ENCODE data around the gene ZSWIM6. TPM values are rescaled to one million over a fixed set of nuclear protein-coding genes. Genes with fewer than 3 reads are reported as not detected.

The ZSWIM6 gene
- total RNA-seq, 6 experiments from 2014 or later: 2.8 to 7.2 (median 4.1) TPM

DNA sequence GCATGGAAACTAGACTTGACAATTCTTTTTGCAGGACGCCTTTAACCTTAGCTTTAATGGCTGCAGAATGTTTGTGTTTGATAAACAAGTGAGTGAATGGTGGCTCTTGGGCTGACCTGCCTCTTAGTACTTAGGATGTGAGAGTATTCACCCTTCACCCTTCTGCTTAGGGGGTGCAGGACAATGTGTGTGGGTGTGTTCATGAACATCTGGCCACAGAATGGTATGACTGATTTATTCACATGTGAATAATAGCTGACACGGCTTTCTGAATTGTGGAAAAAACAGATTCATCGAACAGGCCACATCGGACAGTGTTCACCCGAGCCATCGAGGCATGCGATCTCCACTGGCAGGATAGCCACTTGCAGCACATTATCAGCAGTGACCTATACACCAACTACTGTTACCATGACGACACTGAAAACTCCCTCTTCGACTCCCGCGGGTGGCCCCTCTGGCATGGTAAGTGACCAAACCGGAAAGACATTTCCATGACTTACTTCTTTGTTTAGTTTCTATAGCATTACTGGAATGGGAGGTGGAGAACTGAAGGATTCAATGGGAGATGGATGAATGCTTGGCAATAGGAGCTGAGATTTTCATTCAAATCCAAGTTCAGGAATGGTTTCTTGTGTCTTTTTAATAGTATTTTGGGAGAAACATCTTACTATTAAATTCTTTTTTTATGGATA lies 193.6 kb downstream of the ZSWIM6 start:
- H3K4me3 ChIP-seq: no peak overlapping the region
- TF ChIP-seq POLR2A (IDR thresholded peaks at IDR 0.05): no peak
- TF ChIP-seq, protein P1, sequence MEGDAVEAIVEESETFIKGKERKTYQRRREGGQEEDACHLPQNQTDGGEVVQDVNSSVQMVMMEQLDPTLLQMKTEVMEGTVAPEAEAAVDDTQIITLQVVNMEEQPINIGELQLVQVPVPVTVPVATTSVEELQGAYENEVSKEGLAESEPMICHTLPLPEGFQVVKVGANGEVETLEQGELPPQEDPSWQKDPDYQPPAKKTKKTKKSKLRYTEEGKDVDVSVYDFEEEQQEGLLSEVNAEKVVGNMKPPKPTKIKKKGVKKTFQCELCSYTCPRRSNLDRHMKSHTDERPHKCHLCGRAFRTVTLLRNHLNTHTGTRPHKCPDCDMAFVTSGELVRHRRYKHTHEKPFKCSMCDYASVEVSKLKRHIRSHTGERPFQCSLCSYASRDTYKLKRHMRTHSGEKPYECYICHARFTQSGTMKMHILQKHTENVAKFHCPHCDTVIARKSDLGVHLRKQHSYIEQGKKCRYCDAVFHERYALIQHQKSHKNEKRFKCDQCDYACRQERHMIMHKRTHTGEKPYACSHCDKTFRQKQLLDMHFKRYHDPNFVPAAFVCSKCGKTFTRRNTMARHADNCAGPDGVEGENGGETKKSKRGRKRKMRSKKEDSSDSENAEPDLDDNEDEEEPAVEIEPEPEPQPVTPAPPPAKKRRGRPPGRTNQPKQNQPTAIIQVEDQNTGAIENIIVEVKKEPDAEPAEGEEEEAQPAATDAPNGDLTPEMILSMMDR (IDR thresholded peaks at IDR 0.05): no peak
- no peaks in the 10 kb centered on the region for H3K36me3 ChIP-seq
- DNase-seq (no peak), ATAC-seq (no peak)
- H3K9me3 ChIP-seq: no peaks in the 10 kb centered on the region
- intact Hi-C loops (cut with DNase I): no loop called here
- H3K27ac ChIP-seq: no peak overlapping the region
- 83% methylated on average over 9 of the region's 12 CpGs for WGBS (ENCODE audit: insufficient coverage, low coverage, low lambda C conversion rate, missing lambda C conversion rate)
- H3K4me1 ChIP-seq: peaks cover 0 to 23% (median 13%) of the 10 kb centered on the region in 4 donors
- H3K27me3 ChIP-seq: no peaks in the 10 kb centered on the region

DNA sequence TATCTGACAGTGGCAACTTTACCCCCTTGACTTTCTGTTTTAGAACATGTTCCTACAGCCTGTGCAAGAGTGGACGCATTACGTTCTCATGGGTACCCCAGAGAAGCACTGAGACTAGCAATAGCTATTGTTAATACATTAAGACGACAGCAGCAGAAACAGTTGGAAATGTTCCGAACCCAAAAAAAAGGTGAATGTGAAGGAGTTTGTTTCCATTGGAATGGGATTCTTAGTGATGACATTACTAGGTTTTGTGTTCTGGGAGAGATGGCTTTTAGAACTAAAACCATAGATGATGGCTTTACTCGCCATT lies 194.1 kb downstream of the ZSWIM6 start:
- no peak for TF ChIP-seq POLR2A (IDR thresholded peaks at IDR 0.05)
- TF ChIP-seq, protein P1 (IDR thresholded peaks at IDR 0.05): no peak
- peaks cover 0 to 23% (median 13%) of the 10 kb centered on the region in 4 donors for H3K4me1 ChIP-seq

DNA sequence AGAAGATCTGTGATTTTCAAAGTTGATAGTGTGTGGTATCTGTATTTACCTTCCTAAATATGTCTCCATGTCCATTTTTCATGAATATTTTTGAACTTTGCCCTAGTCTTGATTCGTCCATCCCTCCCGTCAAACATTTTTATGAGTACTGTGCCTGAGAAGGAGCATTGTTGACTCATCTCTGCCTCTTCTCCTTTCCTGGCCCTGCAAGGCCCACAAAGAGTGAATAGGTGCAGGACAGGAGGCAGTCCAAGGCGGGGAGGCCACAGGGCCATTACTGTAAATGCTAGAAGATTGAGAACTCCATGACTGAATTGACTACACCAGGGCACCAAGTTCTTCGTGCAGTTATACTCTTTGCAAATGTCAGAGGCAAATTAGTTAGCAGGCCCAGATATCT lies 200.9 kb downstream of the ZSWIM6 start:
- intact Hi-C loops (cut with DNase I): no loop called here
- H3K9me3 ChIP-seq: no peaks in the 10 kb centered on the region
- no peaks in the 10 kb centered on the region for H3K27me3 ChIP-seq
- WGBS (ENCODE audit: insufficient coverage, low coverage, low lambda C conversion rate, missing lambda C conversion rate): 92% methylated on average over 4 of the region's 4 CpGs
- H3K36me3 ChIP-seq: peaks cover 0 to 8% (median 2%) of the 10 kb centered on the region in 4 donors
- TF ChIP-seq, protein P1 (IDR thresholded peaks at IDR 0.05): no peak
- TF ChIP-seq POLR2A (IDR thresholded peaks at IDR 0.05): no peak
- H3K4me1 ChIP-seq: no peaks in the 10 kb centered on the region
- no peak for DNase-seq
- H3K4me3 ChIP-seq: no peak overlapping the region
- no peak overlapping the region for H3K27ac ChIP-seq
- no peak for ATAC-seq

More for the DNA sequence above, 194.1 kb downstream of the ZSWIM6 start:
- intact Hi-C loops (cut with DNase I): no loop called here
- WGBS (ENCODE audit: insufficient coverage, low coverage, low lambda C conversion rate, missing lambda C conversion rate): 98% methylated on average over 5 of the region's 5 CpGs
- Histone ChIP-seq H3K27ac (no peak overlapping the region), H3K27me3 (no peaks in the 10 kb centered on the region), H3K4me3 (no peak overlapping the region), H3K9me3 (no peaks in the 10 kb centered on the region), H3K36me3 (no peaks in the 10 kb centered on the region)
- DNase-seq (no peak), ATAC-seq (no peak)

DNA sequence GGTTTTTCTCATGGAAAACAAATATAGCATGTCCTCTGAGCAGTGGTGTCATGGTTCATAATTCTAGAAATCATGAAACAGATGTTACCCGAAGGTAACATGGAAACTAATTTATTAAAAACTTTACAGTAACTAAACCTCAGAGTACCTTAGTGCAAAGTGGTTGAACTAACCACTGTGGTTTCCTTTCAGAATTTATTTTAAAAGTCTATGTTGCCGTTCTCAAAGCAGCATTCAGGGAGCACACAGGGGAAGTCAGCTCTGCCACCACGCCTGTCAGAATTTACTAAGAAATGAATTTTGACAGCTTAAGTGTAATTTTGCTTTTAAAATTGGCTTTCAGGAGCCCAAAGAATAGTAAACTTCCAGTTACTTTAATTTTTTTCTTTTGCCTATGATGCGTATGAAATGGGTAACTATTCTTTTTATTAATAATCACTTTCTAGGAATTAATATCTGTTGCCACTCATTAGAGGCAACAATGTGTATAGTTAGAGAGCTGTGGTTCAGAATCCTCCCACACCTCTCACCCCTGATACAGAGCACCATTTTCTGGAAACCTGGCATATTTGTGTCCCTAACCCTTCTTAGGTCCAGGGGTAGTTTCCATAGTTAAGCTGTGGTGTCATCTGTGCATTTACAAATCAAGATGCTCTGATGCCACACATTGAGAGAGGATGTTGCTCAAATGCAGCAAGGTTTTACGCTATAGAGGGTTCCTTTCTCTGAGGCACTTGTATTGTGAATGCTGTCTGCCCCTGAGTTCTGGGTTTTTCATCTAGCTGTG lies 202.6 kb downstream of the ZSWIM6 start:
- no peak overlapping the region for H3K27ac ChIP-seq
- H3K36me3 ChIP-seq: peaks cover 0 to 23% (median 3%) of the 10 kb centered on the region in 4 donors
- intact Hi-C loops (cut with DNase I): no loop called here
- H3K4me1 ChIP-seq: no peaks in the 10 kb centered on the region
- TF ChIP-seq POLR2A (IDR thresholded peaks at IDR 0.05): no peak
- TF ChIP-seq, protein P1 (IDR thresholded peaks at IDR 0.05): no peak
- 72% methylated on average over 5 of the region's 5 CpGs for WGBS (ENCODE audit: insufficient coverage, low coverage, low lambda C conversion rate, missing lambda C conversion rate)
- no peaks in the 10 kb centered on the region for H3K27me3 ChIP-seq
- H3K9me3 ChIP-seq: no peaks in the 10 kb centered on the region
- no peak overlapping the region for H3K4me3 ChIP-seq
- DNase-seq (no peak), ATAC-seq (no peak)
